HG02870 (cell line): ENCODE measurements around the gene SUSD3.
A peak's percentile ranks its signal among the peaks of the same experiment; 100 is the strongest.

Experiments
- ATAC-seq: cut with Tn5 transposase; IDR thresholded peaks from one replicate; pipeline ENCODE4 v1.9.1; 2021; ENCODE audit warnings: mild to moderate bottlenecking, moderate library complexity; ENCODE audit not compliant: unreplicated experiment

Gene SUSD3

GRCh38 chr9:93121316-93122241, 63.1 kb downstream of the SUSD3 start:
- ATAC-seq, result no peak

- ATAC-seq, result no peak
These were observed 64.3 kb downstream of the SUSD3 start for GRCh38 chr9:93122721-93123221.

GRCh38 chr9:93123561-93124283, 65.2 kb downstream of the SUSD3 start:
- no peak for ATAC-seq

GRCh38 chr9:93124793-93125192, 66.3 kb downstream of the SUSD3 start:
- ATAC-seq, result no peak

GRCh38 chr9:93125331-93125894, 66.9 kb downstream of the SUSD3 start:
- ATAC-seq, result no peak

GRCh38 chr9:93126151-93126781, 67.8 kb downstream of the SUSD3 start:
- ATAC-seq, result no peak

GRCh38 chr9:93126825-93127368, 68.4 kb downstream of the SUSD3 start:
- ATAC-seq, result no peak

- no peak for ATAC-seq
These were observed 69.0 kb downstream of the SUSD3 start for GRCh38 chr9:93127395-93127911.

- ATAC-seq, result no peak
These were observed 69.7 kb downstream of the SUSD3 start for GRCh38 chr9:93128011-93128714.

GRCh38 chr9:93128715-93129224, 70.3 kb downstream of the SUSD3 start:
- ATAC-seq, result no peak

GRCh38 chr9:93129286-93129685, 70.8 kb downstream of the SUSD3 start:
- ATAC-seq, result no peak

- ATAC-seq, result no peak
These were observed 71.4 kb downstream of the SUSD3 start for GRCh38 chr9:93129691-93130500.

GRCh38 chr9:93130861-93131481, 72.5 kb downstream of the SUSD3 start:
- no peak for ATAC-seq

GRCh38 chr9:93131599-93132286, 73.2 kb downstream of the SUSD3 start:
- no peak for ATAC-seq

GRCh38 chr9:93132287-93132927, 73.9 kb downstream of the SUSD3 start:
- no peak for ATAC-seq

GRCh38 chr9:93132946-93133680, 74.6 kb downstream of the SUSD3 start:
- no peak for ATAC-seq

GRCh38 chr9:93133681-93134014, 75.1 kb downstream of the SUSD3 start:
- peak; percentile 33 for ATAC-seq
